Spleen (tissue), 11 donors: ENCODE data around the gene OR56A1. TPM values are rescaled to one million over a fixed set of nuclear protein-coding genes. Genes with fewer than 3 reads are reported as not detected.

Source experiments
- DNase-seq: peaks from one replicate; pipeline ENCODE4 v3.0.0-alpha.2; 2020
- H3K27ac ChIP-seq, 8 donors: fragments of 200-600 bp; sonication (generic) in 7 of 8; 1 replicate in 4 of 8; 2 replicates in 4 of 8; pipeline versions ENCODE4 v1.5.0 to v1.8.0; 2016 to 2021; ENCODE audit warnings: inconsistent platforms in 4 of 8, mild to moderate bottlenecking in 4 of 8, moderate library complexity in 1 of 8
- H3K27me3 ChIP-seq, 7 donors: fragments of 200-600 bp; sonication (generic) in 6 of 7; replicated peaks in 1 of 7; 1 replicate in 4 of 7; 2 replicates in 3 of 7; pipeline versions ENCODE4 v1.5.0 to v1.8.0; 2016 to 2021; ENCODE audit warnings: inconsistent platforms in 3 of 7, mild to moderate bottlenecking in 1 of 7
- H3K36me3 ChIP-seq, 6 donors: fragments of 200-600 bp; sonication (generic) in 5 of 6; 1 replicate in 4 of 6; 2 replicates in 2 of 6; pipeline versions ENCODE4 v1.5.0 to v1.8.0; 2016 to 2021; ENCODE audit warnings: inconsistent platforms in 2 of 6
- H3K4me1 ChIP-seq, 6 donors: fragments of 200-600 bp; sonication (generic) in 5 of 6; 1 replicate in 3 of 6; 2 replicates in 3 of 6; pipeline versions ENCODE4 v1.5.0 to v1.8.0; 2016 to 2021; ENCODE audit warnings: inconsistent platforms in 3 of 6
- H3K4me3 ChIP-seq, 8 donors: fragments of 200-600 bp; sonication (generic) in 7 of 8; 1 replicate in 4 of 8; 2 replicates in 4 of 8; pipeline versions ENCODE4 v1.5.0 to v1.8.0; 2016 to 2021; ENCODE audit warnings: inconsistent platforms in 4 of 8, mild to moderate bottlenecking in 4 of 8, moderate library complexity in 2 of 8
- H3K9me3 ChIP-seq, 8 donors: fragments of 200-600 bp; sonication (generic) in 7 of 8; 1 replicate in 4 of 8; 2 replicates in 4 of 8; pipeline versions ENCODE4 v1.5.0 to v1.8.0; 2016 to 2021; ENCODE audit warnings: inconsistent platforms in 4 of 8
- CTCF ChIP-seq, 11 experiments: fragments of 200-600 bp in 7 of 11; fragments of 450-650 bp in 4 of 11; sonication (generic) in 4 of 11; IDR thresholded peaks in 8 of 11; conservative IDR thresholded peaks in 3 of 11; 1 replicate in 7 of 11; 2 replicates in 4 of 11; pipeline versions ENCODE4 v1.4.0 to v1.8.0; 2016 to 2021; ENCODE audit warnings: antibody characterized with exemption in 11 of 11, inconsistent platforms in 4 of 11, mild to moderate bottlenecking in 1 of 11
- POLR2A ChIP-seq, 3 donors: fragments of 450-650 bp; IDR thresholded peaks; one replicate each; pipeline ENCODE4 v1.5.1; 2017; ENCODE audit warnings: antibody characterized with exemption in 3 of 3, mild to moderate bottlenecking in 1 of 3
- POLR2AphosphoS5 ChIP-seq, 3 donors: sonication (generic); formaldehyde crosslinking; IDR thresholded peaks; one replicate each; pipeline ENCODE4 v1.5.1; 2017; ENCODE audit warnings: antibody characterized with exemption in 3 of 3
- WGBS, 5 donors: extraction: QIAGEN DNeasy Blood & Tissue Kit in 3 of 5; methylation state at CpG; one replicate each; pipeline versions ENCODE4 v1.1.5 to v1.1.7; 2013 to 2018; 5-methylcytosine and 5-hydroxymethylcytosine counted together
- intact Hi-C: fragments of 100-400 bp; cut with DNase I; formaldehyde crosslinking; loops from one replicate; pipeline ENCODE4 v1.15.0; 2023; ENCODE audit warnings: low total_unique reads
- polyA plus RNA-seq, 3 donors: library from polyadenylated mRNA; stranded (reverse); fragments of 200-250 nt; gene quantifications; one replicate each; pipeline ENCODE4 v1.2.1, GENCODE V29; 2013
- small RNA-seq, 4 donors: library from RNA; depleted of rRNA; stranded (forward); fragments of <200 nt; gene quantifications; one replicate each; pipeline ENCODE3, GENCODE V24; 2016
- total RNA-seq, 7 donors: library from RNA; depleted of rRNA in 3 of 7; stranded (reverse); fragments of >200 nt in 3 of 7; fragmentation: NEBNext Ultra II Directional in 4 of 7; extraction: Animal tissue kit (Norgen Biotek cat#: 25700) in 4 of 7; gene quantifications; one replicate each; pipeline versions ENCODE4 v1.1.0 to v1.2.1, GENCODE V29; 2016 to 2021
- donor health status: healthy with polysubstance abuse.
- donor health status: DM: no; HTN: no; CAD: no; lungs with moderate emphysema.
- donor health status: DM: no; HTN: no; CAD: no.
- donor health status: Bipolar disorder and iron deficiency.
- donor health status: healthy.
- donor health status: DM: no; HTN: no; CAD: no.
- donor health status: DM: yes; HTN: yes; CAD: no.

Gene OR56A1
- total and polyA plus RNA-seq, 10 donors: 0.09 to 0.19 (median 0.13) TPM; not detected in 7

- no peak for TF ChIP-seq POLR2AphosphoS5 (IDR thresholded peaks at IDR 0.05)
- TF ChIP-seq CTCF (IDR thresholded peaks at IDR 0.05 in 8 of 11, conservative IDR thresholded peaks at IDR 0.05 in 3 of 11): no peak
- TF ChIP-seq POLR2A (IDR thresholded peaks at IDR 0.05): no peak
- WGBS, 5 donors: 56 to 66% (median 61%) methylated on average over 1 of the region's 1 CpG
- DNase-seq: no peak
- peaks cover 0 to 18% (median 0%) of the 10 kb centered on the region in 7 donors for H3K27me3 ChIP-seq
- no peaks in the 10 kb centered on the region for H3K36me3 ChIP-seq
- no peak within 1 kb of the TSS for H3K27ac ChIP-seq
- no peaks in the 10 kb centered on the region for H3K4me1 ChIP-seq
- no peak within 1 kb of the TSS for H3K4me3 ChIP-seq
- intact Hi-C loops: no loop called here
- H3K9me3 ChIP-seq: peaks cover 0 to under 1% (median 0%) of the 10 kb centered on the region in 8 donors
These were observed 43.7 kb downstream of the OR56A1 start, which contains the start of gene OR52L1 for GRCh38 chr11:5986885-5987284. Gene OR52L1 (minus strand): TSS chr11:5986985. CDS start chr11:5986930, 55 bp downstream.

GRCh38 chr11:5983443-5983842, 47.1 kb downstream of the OR56A1 start:
- Histone ChIP-seq H3K4me1 (no peaks in the 10 kb centered on the region), H3K27me3 (peaks cover 0 to 13% (median 0%) of the 10 kb centered on the region in 7 donors), H3K27ac (no peak overlapping the region), H3K4me3 (no peak overlapping the region), H3K36me3 (no peaks in the 10 kb centered on the region), H3K9me3 (peaks cover 0 to 31% (median 8%) of the 10 kb centered on the region in 8 donors)
- DNase-seq: no peak
- intact Hi-C loops: no loop called here
- TF ChIP-seq POLR2AphosphoS5 (IDR thresholded peaks at IDR 0.05) (no peak), POLR2A (IDR thresholded peaks at IDR 0.05) (no peak)
- WGBS, 5 donors: 37 to 65% (median 50%) methylated on average over 1 of the region's 1 CpG

- Histone ChIP-seq H3K27ac (no peak overlapping the region), H3K4me1 (no peaks in the 10 kb centered on the region), H3K36me3 (no peaks in the 10 kb centered on the region), H3K27me3 (peaks cover 0 to 9% (median 0%) of the 10 kb centered on the region in 7 donors), H3K9me3 (peaks cover 0 to 17% (median 7%) of the 10 kb centered on the region in 8 donors), H3K4me3 (no peak overlapping the region)
- DNase-seq: no peak
- WGBS, 5 donors: 27 to 40% (median 34%) methylated on average over 1 of the region's 1 CpG
- intact Hi-C loops: no loop called here
- TF ChIP-seq CTCF (IDR thresholded peaks at IDR 0.05 in 8 of 11, conservative IDR thresholded peaks at IDR 0.05 in 3 of 11) (no peak), POLR2A (IDR thresholded peaks at IDR 0.05) (no peak), POLR2AphosphoS5 (IDR thresholded peaks at IDR 0.05) (no peak)
These were observed 57.0 kb downstream of the OR56A1 start for GRCh38 chr11:5973530-5973929.

Small RNA genes lying within 50 kb of the gene (small RNA-seq; reads per million reads assigned to genes)
- gene RNA5SP329: 0 to 0.14 (median 0.07) reads per million in 4 donors

Other genes with a start within 250 kb of the OR56A1 start
- not detected for gene OR52N5, start 247.4 kb downstream of the OR56A1 start, total RNA-seq
- not detected for gene OR52N5, start 247.4 kb downstream of the OR56A1 start, polyA plus RNA-seq
- gene OR52N1, start 239.5 kb downstream of the OR56A1 start, total RNA-seq: not detected
- gene OR52N1, start 239.5 kb downstream of the OR56A1 start, polyA plus RNA-seq: not detected
- gene OR52N2, start 221.8 kb downstream of the OR56A1 start, total RNA-seq: not detected
- under 1 TPM in 1 of 3 donors, not detected in 2; 0.67 TPM for gene OR52N2, start 221.8 kb downstream of the OR56A1 start, polyA plus RNA-seq
- not detected for gene OR52E6, start 188.9 kb downstream of the OR56A1 start, total RNA-seq
- gene OR52E6, start 188.9 kb downstream of the OR56A1 start, polyA plus RNA-seq: not detected
- gene OR52E8, start 173.1 kb downstream of the OR56A1 start, total RNA-seq: not detected
- gene OR52E8, start 173.1 kb downstream of the OR56A1 start, polyA plus RNA-seq: not detected
- not detected for gene OR52E4, start 150.1 kb downstream of the OR56A1 start, total RNA-seq
- not detected for gene OR52E4, start 150.1 kb downstream of the OR56A1 start, polyA plus RNA-seq
- gene OR52E5, start 137.6 kb downstream of the OR56A1 start, total RNA-seq: not detected
- not detected for gene OR52E5, start 137.6 kb downstream of the OR56A1 start, polyA plus RNA-seq
- gene OR56A3, start 88.5 kb downstream of the OR56A1 start, total RNA-seq: not detected
- not detected for gene OR56A3, start 88.5 kb downstream of the OR56A1 start, polyA plus RNA-seq
- gene OR56A5, start 62.3 kb downstream of the OR56A1 start, total RNA-seq: not detected
- not detected for gene OR56A5, start 62.3 kb downstream of the OR56A1 start, polyA plus RNA-seq
- not detected for gene OR52L1, start 43.8 kb downstream of the OR56A1 start, total RNA-seq
- gene OR52L1, start 43.8 kb downstream of the OR56A1 start, polyA plus RNA-seq: not detected
- under 1 TPM in 2 of 7 donors, not detected in 5; 0.07 to 0.11 TPM for gene OR56A4, start 23.8 kb downstream of the OR56A1 start, total RNA-seq
- gene OR56A4, start 23.8 kb downstream of the OR56A1 start, polyA plus RNA-seq: not detected
- gene OR56B4, start 76.9 kb upstream of the OR56A1 start, total RNA-seq: not detected
- not detected for gene OR56B4, start 76.9 kb upstream of the OR56A1 start, polyA plus RNA-seq
- gene OR52B2, start 139.6 kb upstream of the OR56A1 start, total RNA-seq: 1 to 10 TPM in 1 of 7 donors, not detected in 6; 1.2 TPM
- not detected for gene OR52B2, start 139.6 kb upstream of the OR56A1 start, polyA plus RNA-seq
- not detected for gene OR52W1, start 168.5 kb upstream of the OR56A1 start, total RNA-seq
- gene OR52W1, start 168.5 kb upstream of the OR56A1 start, polyA plus RNA-seq: not detected
- not detected for gene C11orf42, start 174.8 kb upstream of the OR56A1 start, total RNA-seq
- not detected for gene C11orf42, start 174.8 kb upstream of the OR56A1 start, polyA plus RNA-seq
- 10 to 100 TPM; 36.3 to 77.6 (median 41.1) TPM for gene FHIP1B, start 203.9 kb upstream of the OR56A1 start, total RNA-seq
- 10 to 100 TPM; 14.9 to 41.6 (median 39.1) TPM for gene FHIP1B, start 203.9 kb upstream of the OR56A1 start, polyA plus RNA-seq
- under 1 TPM in 5 of 7 donors, not detected in 2; 0.23 to 0.60 (median 0.33) TPM for gene CNGA4, start 208.3 kb upstream of the OR56A1 start, total RNA-seq
- under 1 TPM; 0.06 to 0.29 (median 0.09) TPM for gene CNGA4, start 208.3 kb upstream of the OR56A1 start, polyA plus RNA-seq
- gene CCKBR, start 229.1 kb upstream of the OR56A1 start, total RNA-seq: not detected
- gene CCKBR, start 229.1 kb upstream of the OR56A1 start, polyA plus RNA-seq: not detected